ENCODE results near the gene OPTC.

GRCh38 chr1:203519896-203520295 lies 25.9 kb downstream of the OPTC start:
- TF ChIP-seq EZH2 (IDR thresholded peaks at IDR 0.05) (no peak), POLR2AphosphoS5 (IDR thresholded peaks at IDR 0.05; ENCODE audit: borderline replicate concordance, low read depth, low read length) (no peak)

Measured in SK-N-MC (cell line).